Suprapubic skin (tissue), 3 donors: ENCODE measurements around the gene TRIM9.

Experiments used
- POLR2A ChIP-seq, 2 donors: fragments of 450-650 bp; IDR thresholded peaks; one replicate each; pipeline ENCODE4 v1.6.1; 2017; ENCODE audit warnings: antibody characterized with exemption in 2 of 2, mild to moderate bottlenecking in 2 of 2, moderate library complexity in 2 of 2
- TF ChIP-seq, protein P1 (sequence below), 2 donors: fragments of 200-600 bp in 1 of 2; fragments of 450-650 bp in 1 of 2; sonication (generic) in 1 of 2; IDR thresholded peaks; one replicate each; pipeline ENCODE4 v1.5.1; 2016 to 2019; ENCODE audit warnings: antibody characterized with exemption in 2 of 2, mild to moderate bottlenecking in 1 of 2, moderate library complexity in 1 of 2

DNA sequence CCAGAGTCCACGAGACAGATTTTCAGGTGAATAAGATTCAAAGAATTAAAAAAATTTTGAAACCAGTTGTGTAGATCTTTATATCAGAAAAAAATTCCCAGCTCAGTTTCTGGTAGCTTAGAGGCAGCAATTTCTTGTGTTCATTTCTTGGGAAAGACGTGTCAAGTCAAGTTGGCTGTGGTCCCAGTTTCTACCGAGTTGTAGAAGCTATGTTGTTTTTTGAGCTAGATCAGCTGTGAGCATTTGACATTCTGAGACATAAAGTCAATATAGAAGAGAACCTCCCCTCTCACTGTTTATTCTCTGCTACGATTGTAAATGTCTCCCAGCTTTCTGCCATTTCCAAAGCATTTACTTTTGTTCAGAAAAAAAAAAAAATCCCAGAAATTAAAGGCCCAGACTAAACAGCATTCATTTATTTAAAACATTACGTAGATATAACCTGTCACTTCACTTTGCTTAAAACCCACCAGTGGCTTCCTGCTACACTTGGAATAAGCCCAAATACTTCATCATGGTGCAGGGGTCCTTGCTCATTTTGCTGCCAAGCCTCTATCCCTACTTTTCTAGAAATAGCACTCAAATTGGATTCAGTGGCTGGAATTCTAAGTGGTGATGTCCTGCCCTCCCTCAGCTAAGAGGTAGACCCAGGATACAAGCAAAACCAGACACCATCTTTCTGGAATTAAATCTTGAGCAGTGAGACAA lies 130.1 kb downstream of the TRIM9 start:
- TF ChIP-seq, protein P1, sequence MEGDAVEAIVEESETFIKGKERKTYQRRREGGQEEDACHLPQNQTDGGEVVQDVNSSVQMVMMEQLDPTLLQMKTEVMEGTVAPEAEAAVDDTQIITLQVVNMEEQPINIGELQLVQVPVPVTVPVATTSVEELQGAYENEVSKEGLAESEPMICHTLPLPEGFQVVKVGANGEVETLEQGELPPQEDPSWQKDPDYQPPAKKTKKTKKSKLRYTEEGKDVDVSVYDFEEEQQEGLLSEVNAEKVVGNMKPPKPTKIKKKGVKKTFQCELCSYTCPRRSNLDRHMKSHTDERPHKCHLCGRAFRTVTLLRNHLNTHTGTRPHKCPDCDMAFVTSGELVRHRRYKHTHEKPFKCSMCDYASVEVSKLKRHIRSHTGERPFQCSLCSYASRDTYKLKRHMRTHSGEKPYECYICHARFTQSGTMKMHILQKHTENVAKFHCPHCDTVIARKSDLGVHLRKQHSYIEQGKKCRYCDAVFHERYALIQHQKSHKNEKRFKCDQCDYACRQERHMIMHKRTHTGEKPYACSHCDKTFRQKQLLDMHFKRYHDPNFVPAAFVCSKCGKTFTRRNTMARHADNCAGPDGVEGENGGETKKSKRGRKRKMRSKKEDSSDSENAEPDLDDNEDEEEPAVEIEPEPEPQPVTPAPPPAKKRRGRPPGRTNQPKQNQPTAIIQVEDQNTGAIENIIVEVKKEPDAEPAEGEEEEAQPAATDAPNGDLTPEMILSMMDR (IDR thresholded peaks at IDR 0.05), result no peak
- no peak for TF ChIP-seq POLR2A (IDR thresholded peaks at IDR 0.05)
